GM12873 (cell line): Measurements from ENCODE around the gene MACROD1.

Source experiments
- CTCF ChIP-seq: IDR thresholded peaks from 2 replicates; pipeline ENCODE4 v1.5.1; 2012; ENCODE audit warnings: low read depth, mild to moderate bottlenecking, moderate library complexity, low read length, control low read depth; ENCODE audit not compliant: insufficient read depth; ENCODE audit errors: missing control alignments

Gene MACROD1

GRCh38 chr11:64109332-64109731 lies 56.6 kb downstream of the MACROD1 start:
- TF ChIP-seq CTCF, result no peak

GRCh38 chr11:64107303-64107702 lies 58.6 kb downstream of the MACROD1 start:
- no peak for TF ChIP-seq CTCF

- no peak for TF ChIP-seq CTCF
Observed at GRCh38 chr11:64104632-64105031, 61.3 kb downstream of the MACROD1 start.

GRCh38 chr11:64103277-64103985 lies 62.5 kb downstream of the MACROD1 start:
- TF ChIP-seq CTCF, result no peak

- TF ChIP-seq CTCF, result no peak
Observed at GRCh38 chr11:64102005-64102738, 63.7 kb downstream of the MACROD1 start.

- TF ChIP-seq CTCF, result no peak
Observed at GRCh38 chr11:64101461-64101860, 64.5 kb downstream of the MACROD1 start.

GRCh38 chr11:64100782-64101353 lies 65.0 kb downstream of the MACROD1 start:
- no peak for TF ChIP-seq CTCF
